ENCODE results near the gene HDAC6. TPM values are rescaled to one million over a fixed set of nuclear protein-coding genes. Genes with fewer than 3 reads are reported as not detected.

HDAC6 gene
- polyA plus RNA-seq, 1 donor (not counting 4 experiments of a cell fraction or from before 2014, with no cell fraction given): 21.9 TPM

GRCh38 chrX:48814722-48815121, 12.9 kb downstream of the HDAC6 start:
- H3K9me3 ChIP-seq (ENCODE audit: control insufficient read depth, low read depth, low read length): no peaks in the 10 kb centered on the region
- TF ChIP-seq CTCF (optimal IDR thresholded peaks at IDR 0.05 in 1 of 3, IDR thresholded peaks at IDR 0.05 in 1 of 3, conservative IDR thresholded peaks at IDR 0.05 in 1 of 3; ENCODE audit: extremely low read depth in 1 of 3, insufficient read depth in 2 of 3, low read length in 3 of 3) (no peak), EZH2 (IDR thresholded peaks at IDR 0.05; ENCODE audit: low read length) (no peak)
- no peaks in the 10 kb centered on the region for H3K79me2 ChIP-seq (ENCODE audit: control insufficient read depth, insufficient read depth, low read length)
- no peak overlapping the region for H3K4me3 ChIP-seq (ENCODE audit: control insufficient read depth in 2 of 3, extremely low read depth in 1 of 3, insufficient read depth in 2 of 3, low read depth in 1 of 3, low read length in 3 of 3)
- no peak overlapping the region for H2AFZ ChIP-seq (ENCODE audit: control insufficient read depth, low read length)
- no peak overlapping the region for H3K9ac ChIP-seq (ENCODE audit: control insufficient read depth, extremely low read depth, insufficient read depth, low read length)
- no peaks in the 10 kb centered on the region for H4K20me1 ChIP-seq (ENCODE audit: control insufficient read depth, extremely low read depth, insufficient read depth, low read length)
- DNase-seq (ENCODE audit: low read depth, low spot score) (no peak), FAIRE-seq (no peak)
- no peak overlapping the region for H3K4me2 ChIP-seq (ENCODE audit: control insufficient read depth, extremely low read depth, insufficient read depth, low read depth, low read length)
- dilution Hi-C loops (cut with MboI; ENCODE audit: extremely low pct_ligation_motif_present, low sequenced_read_pairs): no loop called here
- no peak overlapping the region for H3K27ac ChIP-seq (ENCODE audit: control insufficient read depth, insufficient read depth, low read length)
- no peaks in the 10 kb centered on the region for H3K27me3 ChIP-seq (ENCODE audit: control insufficient read depth, extremely low read depth, insufficient read depth, low read length)
- H3K9me1 ChIP-seq (ENCODE audit: control insufficient read depth, extremely low read depth, insufficient read depth, low read length): no peaks in the 10 kb centered on the region
- no peaks in the 10 kb centered on the region for H3K4me1 ChIP-seq (ENCODE audit: control insufficient read depth, extremely low read depth, insufficient read depth, low read length)
- H3K36me3 ChIP-seq (ENCODE audit: control insufficient read depth in 2 of 2, extremely low read depth in 1 of 2, insufficient read depth in 2 of 2, low read length in 2 of 2): peaks cover 0 to 5% of the 10 kb centered on the region in 2 experiments

GRCh38 chrX:48815266-48815665, 13.4 kb downstream of the HDAC6 start:
- H3K4me1 ChIP-seq (ENCODE audit: control insufficient read depth, extremely low read depth, insufficient read depth, low read length): no peaks in the 10 kb centered on the region
- no peaks in the 10 kb centered on the region for H3K9me3 ChIP-seq (ENCODE audit: control insufficient read depth, low read depth, low read length)
- no peaks in the 10 kb centered on the region for H3K79me2 ChIP-seq (ENCODE audit: control insufficient read depth, insufficient read depth, low read length)
- FAIRE-seq: no peak
- peaks cover 0 to 5% of the 10 kb centered on the region in 2 experiments for H3K36me3 ChIP-seq (ENCODE audit: control insufficient read depth in 2 of 2, extremely low read depth in 1 of 2, insufficient read depth in 2 of 2, low read length in 2 of 2)
- H3K9ac ChIP-seq (ENCODE audit: control insufficient read depth, extremely low read depth, insufficient read depth, low read length): no peak overlapping the region
- H3K9me1 ChIP-seq (ENCODE audit: control insufficient read depth, extremely low read depth, insufficient read depth, low read length): no peaks in the 10 kb centered on the region
- TF ChIP-seq CTCF (optimal IDR thresholded peaks at IDR 0.05 in 1 of 3, IDR thresholded peaks at IDR 0.05 in 1 of 3, conservative IDR thresholded peaks at IDR 0.05 in 1 of 3; ENCODE audit: extremely low read depth in 1 of 3, insufficient read depth in 2 of 3, low read length in 3 of 3) (no peak), EZH2 (IDR thresholded peaks at IDR 0.05; ENCODE audit: low read length) (no peak)
- DNase-seq (ENCODE audit: low read depth, low spot score): no peak
- no peak overlapping the region for H2AFZ ChIP-seq (ENCODE audit: control insufficient read depth, low read length)
- no peaks in the 10 kb centered on the region for H4K20me1 ChIP-seq (ENCODE audit: control insufficient read depth, extremely low read depth, insufficient read depth, low read length)
- no peak overlapping the region for H3K27ac ChIP-seq (ENCODE audit: control insufficient read depth, insufficient read depth, low read length)
- no peak overlapping the region for H3K4me3 ChIP-seq (ENCODE audit: control insufficient read depth in 2 of 3, extremely low read depth in 1 of 3, insufficient read depth in 2 of 3, low read depth in 1 of 3, low read length in 3 of 3)
- no peaks in the 10 kb centered on the region for H3K27me3 ChIP-seq (ENCODE audit: control insufficient read depth, extremely low read depth, insufficient read depth, low read length)
- dilution Hi-C loops (cut with MboI; ENCODE audit: extremely low pct_ligation_motif_present, low sequenced_read_pairs): no loop called here
- H3K4me2 ChIP-seq (ENCODE audit: control insufficient read depth, extremely low read depth, insufficient read depth, low read depth, low read length): no peak overlapping the region

All from keratinocyte (primary cell).